Gastrocnemius medialis (tissue), 4 donors: Measurements from ENCODE around the gene ZMAT5. TPM values are rescaled to one million over a fixed set of nuclear protein-coding genes. Genes with fewer than 3 reads are reported as not detected.
A peak's percentile ranks its signal among the peaks of the same experiment; 100 is the strongest.

Experiments used
- ATAC-seq, 2 donors: fragments of 150-250 bp; one replicate each; pipeline ENCODE4 v1.9.1; 2016
- DNase-seq, 2 donors: peaks; one replicate each; pipeline ENCODE4 v3.0.0-alpha.2; 2019
- H3K27ac ChIP-seq, 4 donors: fragments of 200-600 bp; sonication (generic); 1 replicate in 1 of 4; 2 replicates in 3 of 4; pipeline ENCODE4 v1.5.1; 2016 to 2018; ENCODE audit warnings: mild to moderate bottlenecking in 2 of 4, moderate library complexity in 1 of 4
- H3K27me3 ChIP-seq, 3 donors: fragments of 200-600 bp; sonication (generic) in 2 of 3; 1 replicate in 1 of 3; 2 replicates in 2 of 3; pipeline versions ENCODE4 v1.5.1 to v1.6.0; 2016 to 2019; ENCODE audit warnings: mild to moderate bottlenecking in 1 of 3, moderate library complexity in 1 of 3
- H3K36me3 ChIP-seq, 2 donors: fragments of 200-600 bp; sonication (generic) in 1 of 2; one replicate each; pipeline ENCODE4 v1.5.1; 2017 to 2018
- H3K4me1 ChIP-seq, 2 donors: fragments of 200-600 bp; sonication (generic) in 1 of 2; one replicate each; pipeline ENCODE4 v1.5.1; 2016 to 2017; ENCODE audit warnings: mild to moderate bottlenecking in 2 of 2
- H3K4me3 ChIP-seq, 4 donors: fragments of 200-600 bp; sonication (generic) in 3 of 4; 1 replicate in 1 of 4; 2 replicates in 3 of 4; pipeline ENCODE4 v1.5.1; 2016 to 2019; ENCODE audit warnings: mild to moderate bottlenecking in 2 of 4
- H3K9me3 ChIP-seq, 3 donors: fragments of 200-600 bp; sonication (generic) in 2 of 3; 1 replicate in 1 of 3; 2 replicates in 2 of 3; pipeline ENCODE4 v1.5.1; 2016 to 2019
- CTCF ChIP-seq, 5 experiments: fragments of 450-650 bp in 3 of 5; fragments of 200-600 bp in 2 of 5; sonication (generic) in 2 of 5; IDR thresholded peaks in 4 of 5; conservative IDR thresholded peaks in 1 of 5; 1 replicate in 4 of 5; 2 replicates in 1 of 5; pipeline ENCODE4 v1.5.1; 2016 to 2019; ENCODE audit warnings: antibody characterized with exemption in 5 of 5, mild to moderate bottlenecking in 3 of 5, moderate library complexity in 3 of 5
- POLR2A ChIP-seq, 2 donors: fragments of 450-650 bp; IDR thresholded peaks; one replicate each; pipeline ENCODE4 v1.6.1; 2017; ENCODE audit warnings: antibody characterized with exemption in 2 of 2, mild to moderate bottlenecking in 2 of 2, moderate library complexity in 2 of 2
- in situ Hi-C, 4 donors: fragments of 200-750 bp; cut with MboI; loops; one replicate each; pipeline versions ENCODE4 v1.15.0 to v1.8.0; 2017; ENCODE audit warnings: low sequenced_read_pairs in 4 of 4
- intact Hi-C: fragments of 100-400 bp; cut with DNase I; formaldehyde crosslinking; loops from one replicate; pipeline ENCODE4 v1.15.1; 2023; ENCODE audit warnings: low total_unique reads
- total RNA-seq, 4 donors: library from RNA; depleted of rRNA; stranded (reverse); fragments of >200 nt; gene quantifications; one replicate each; pipeline versions ENCODE4 v1.1.0 to v1.2.3, GENCODE V29; 2016

The ZMAT5 gene
- total RNA-seq, 4 donors from 2014 or later, result 23.8 to 38.6 (median 33.8) TPM

- DNase-seq (no peak), ATAC-seq (no peak)
- Histone ChIP-seq H3K4me3 (no peak overlapping the region), H3K36me3 (peaks cover 0 to 10% of the 10 kb centered on the region in 2 donors), H3K4me1 (peaks cover 10 to 11% of the 10 kb centered on the region in 2 donors), H3K9me3 (no peaks in the 10 kb centered on the region), H3K27me3 (no peaks in the 10 kb centered on the region), H3K27ac (no peak overlapping the region)
- intact Hi-C loops, result no loop called here
- in situ Hi-C loops, result no loop called here
- TF ChIP-seq CTCF (IDR thresholded peaks at IDR 0.05 in 4 of 5, conservative IDR thresholded peaks at IDR 0.05 in 1 of 5) (no peak), POLR2A (IDR thresholded peaks at IDR 0.05) (no peak)
These were observed 19.0 kb downstream of the ZMAT5 start for GRCh38 chr22:29747832-29748231.

GRCh38 chr22:29744902-29745301 lies 21.9 kb downstream of the ZMAT5 start:
- intact Hi-C loops (no loop called here), in situ Hi-C loops (no loop called here)
- ATAC-seq (peak; percentile 96 to 99), DNase-seq (peak; percentile 86 to 95)
- H3K27ac ChIP-seq, result peak overlapping the region; percentile 74 to 85 (median 82)
- H3K36me3 ChIP-seq, result peaks cover 0 to 34% of the 10 kb centered on the region in 2 donors
- TF ChIP-seq CTCF (IDR thresholded peaks at IDR 0.05 in 4 of 5, conservative IDR thresholded peaks at IDR 0.05 in 1 of 5) (no peak), POLR2A (IDR thresholded peaks at IDR 0.05) (no peak)
- no peaks in the 10 kb centered on the region for H3K9me3 ChIP-seq
- H3K4me3 ChIP-seq, result no peak overlapping the region
- H3K4me1 ChIP-seq, result peaks cover 10 to 11% of the 10 kb centered on the region in 2 donors
- no peaks in the 10 kb centered on the region for H3K27me3 ChIP-seq

GRCh38 chr22:29742326-29742725 lies 24.5 kb downstream of the ZMAT5 start:
- in situ Hi-C loops (no loop called here), intact Hi-C loops (no loop called here)
- Histone ChIP-seq H3K4me3 (no peak overlapping the region), H3K9me3 (no peaks in the 10 kb centered on the region), H3K27me3 (no peaks in the 10 kb centered on the region), H3K27ac (no peak overlapping the region), H3K4me1 (peaks cover 10 to 11% of the 10 kb centered on the region in 2 donors), H3K36me3 (peaks cover 0 to 33% of the 10 kb centered on the region in 2 donors)
- no peak for ATAC-seq
- DNase-seq, result no peak
- no peak for TF ChIP-seq CTCF (IDR thresholded peaks at IDR 0.05 in 4 of 5, conservative IDR thresholded peaks at IDR 0.05 in 1 of 5)
- no peak for TF ChIP-seq POLR2A (IDR thresholded peaks at IDR 0.05)

- ATAC-seq (no peak), DNase-seq (no peak)
- TF ChIP-seq CTCF (IDR thresholded peaks at IDR 0.05 in 4 of 5, conservative IDR thresholded peaks at IDR 0.05 in 1 of 5) (no peak), POLR2A (IDR thresholded peaks at IDR 0.05) (no peak)
- Histone ChIP-seq H3K27me3 (no peaks in the 10 kb centered on the region), H3K27ac (no peak overlapping the region), H3K36me3 (peaks cover 0 to 33% of the 10 kb centered on the region in 2 donors), H3K4me3 (no peak overlapping the region), H3K9me3 (no peaks in the 10 kb centered on the region), H3K4me1 (peaks cover 10 to 11% of the 10 kb centered on the region in 2 donors)
- intact Hi-C loops (no loop called here), in situ Hi-C loops (no loop called here)
These were observed 24.9 kb downstream of the ZMAT5 start for GRCh38 chr22:29741926-29742325.

- no peak for TF ChIP-seq POLR2A (IDR thresholded peaks at IDR 0.05)
- TF ChIP-seq CTCF (IDR thresholded peaks at IDR 0.05 in 4 of 5, conservative IDR thresholded peaks at IDR 0.05 in 1 of 5), result no peak
- DNase-seq (no peak), ATAC-seq (no peak)
- H3K4me1 ChIP-seq, result peaks cover 6 to 9% of the 10 kb centered on the region in 2 donors
- H3K4me3 ChIP-seq, result no peak overlapping the region
- no peaks in the 10 kb centered on the region for H3K9me3 ChIP-seq
- peaks cover 0 to 33% of the 10 kb centered on the region in 2 donors for H3K36me3 ChIP-seq
- H3K27ac ChIP-seq, result no peak overlapping the region
- in situ Hi-C loops, result no loop called here
- no peaks in the 10 kb centered on the region for H3K27me3 ChIP-seq
- intact Hi-C loops, result no loop called here
These were observed 26.6 kb downstream of the ZMAT5 start for GRCh38 chr22:29740216-29740615.
